ENCODE results near the gene LYAR.
A peak's percentile ranks its signal among the peaks of the same experiment; 100 is the strongest.
"Not testable (repeated sequence)": the region's sequence is repeated elsewhere in the genome, so short reads cannot be mapped to it uniquely, and the experiment has no call there.

Gene LYAR

GRCh38 chr4:4259484-4260100 is 30.4 kb downstream of the LYAR start:
- DNase-seq, result peak; percentile 60

- not testable (repeated sequence) for DNase-seq
These were observed 32.2 kb downstream of the LYAR start for GRCh38 chr4:4257705-4258104.

- DNase-seq, result peak; percentile 63
These were observed 33.2 kb downstream of the LYAR start for GRCh38 chr4:4256799-4257198.

DNA sequence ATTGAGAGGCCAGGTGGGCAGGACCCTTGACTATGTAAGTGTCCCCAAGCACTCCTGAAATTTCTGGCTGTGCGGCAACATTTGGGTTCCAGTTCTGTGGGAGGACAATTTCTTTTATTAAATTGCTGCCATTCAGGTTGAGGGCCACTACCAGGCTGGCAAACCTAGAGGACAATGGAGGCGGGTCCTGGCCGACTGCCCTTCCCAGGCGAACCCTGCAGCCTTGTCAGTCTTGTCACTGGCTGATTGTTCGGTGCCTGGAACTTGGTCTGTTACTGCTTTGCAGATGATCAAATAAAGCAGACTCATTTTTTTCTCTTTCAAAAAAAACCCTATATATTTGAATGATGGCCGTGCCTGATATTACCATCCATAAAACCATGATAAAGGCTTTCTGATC is 35.3 kb downstream of the LYAR start:
- DNase-seq, result no peak

- no peak for DNase-seq
These were observed 35.8 kb downstream of the LYAR start for GRCh38 chr4:4254199-4254598.

GRCh38 chr4:4249866-4250265 is 40.1 kb downstream of the LYAR start:
- no peak for DNase-seq

DNA sequence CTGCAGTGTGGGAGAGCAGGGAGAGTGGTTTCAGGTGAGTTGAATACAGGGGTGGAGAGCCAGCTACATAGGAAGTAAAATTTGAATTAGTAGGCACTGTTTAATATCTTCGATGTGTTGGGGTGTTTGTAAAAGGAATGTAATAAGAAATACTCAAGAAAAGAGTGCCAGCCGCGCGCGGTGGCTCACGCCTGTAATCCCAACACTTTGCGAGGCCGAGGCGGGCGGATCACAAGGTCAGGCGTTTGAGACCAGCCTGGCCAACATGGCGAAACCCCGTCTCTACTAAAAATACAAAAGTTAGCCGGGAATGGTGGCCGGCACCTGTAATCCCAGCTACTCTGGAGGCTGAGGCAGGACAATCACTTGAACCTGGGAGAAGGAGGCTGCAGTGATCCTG is 40.6 kb downstream of the LYAR start:
- not testable (repeated sequence) for DNase-seq

DNA sequence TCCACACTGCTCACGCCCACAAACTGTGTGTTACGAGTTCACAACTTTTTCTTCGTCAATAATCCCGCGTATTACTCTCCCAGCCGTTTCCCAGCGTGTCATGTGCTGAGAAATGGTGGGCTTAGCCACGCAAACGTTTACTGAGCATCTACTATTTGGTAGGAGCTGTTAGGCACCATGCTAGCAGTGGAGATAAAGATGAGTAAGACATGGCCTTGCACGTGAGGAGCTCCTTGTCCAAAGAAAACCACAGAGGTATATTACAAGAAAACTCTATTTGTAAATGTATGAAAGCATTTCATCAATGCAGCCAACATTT is 41.1 kb downstream of the LYAR start:
- DNase-seq, result peak; percentile 15

DNA sequence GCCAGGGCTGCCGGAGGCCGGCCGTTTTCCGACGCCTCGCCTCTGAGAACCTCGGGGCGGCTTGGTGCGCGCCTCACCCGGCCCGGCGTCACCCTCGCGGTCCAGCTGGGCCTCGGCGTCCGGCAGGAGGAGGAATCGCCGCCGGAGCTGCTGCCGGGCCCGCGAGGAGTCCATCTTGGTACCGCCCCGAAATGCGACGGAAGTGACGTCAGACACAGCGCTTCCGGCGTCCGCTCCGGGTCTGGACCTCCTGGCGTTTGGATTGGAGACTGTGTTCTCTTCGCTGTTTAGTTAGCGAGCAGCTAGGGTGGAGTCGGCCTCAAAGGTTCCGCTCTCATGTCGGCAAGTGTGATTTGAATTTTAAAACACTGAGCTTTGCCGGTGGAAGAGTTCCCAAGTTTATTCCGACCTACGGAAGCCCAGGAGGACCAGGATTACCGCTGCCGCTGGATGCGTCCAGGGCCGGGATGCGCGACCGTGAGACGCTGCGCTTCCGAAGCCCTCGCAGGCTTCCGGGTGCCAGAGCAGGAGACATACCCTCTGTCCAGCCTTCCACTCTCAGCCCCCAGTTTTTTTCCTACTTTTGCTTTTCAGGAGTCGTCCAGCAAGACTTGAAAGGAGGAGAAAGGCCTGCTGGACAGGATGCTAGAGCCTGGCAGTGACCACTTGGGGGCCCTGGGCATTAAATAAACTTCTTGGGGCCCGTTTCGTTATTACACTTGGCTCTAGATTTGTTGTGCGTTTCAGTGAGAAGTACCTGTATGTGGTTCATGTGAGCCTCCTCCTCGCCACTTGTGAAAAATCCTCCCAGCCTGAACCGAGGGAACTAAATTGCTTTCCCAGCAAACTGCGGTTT is 41.7 kb downstream of the LYAR start, which contains the start of gene TMEM128:
TSS of gene TMEM128 (minus strand) at position 195 of the 856 bp plus-strand sequence. CDS start at position 174, 21 bp downstream.
- peak; percentile 87 for DNase-seq

DNA sequence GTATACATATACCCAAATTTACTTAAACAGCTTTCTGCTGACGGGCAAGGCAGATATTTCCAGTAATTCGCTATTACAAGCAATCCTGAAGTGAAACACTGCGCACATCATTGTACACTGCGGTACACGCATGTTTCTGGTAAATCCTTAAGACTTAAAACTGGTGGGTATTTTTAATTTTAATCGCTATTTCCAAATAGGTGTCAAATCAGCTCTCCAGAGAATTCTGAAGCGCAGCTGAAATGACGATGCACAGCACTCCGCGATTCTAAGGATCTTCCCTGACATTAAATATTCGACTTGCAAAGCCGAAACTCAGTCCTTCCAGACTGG is 42.3 kb downstream of the LYAR start:
- peak; percentile 28 for DNase-seq

DNA sequence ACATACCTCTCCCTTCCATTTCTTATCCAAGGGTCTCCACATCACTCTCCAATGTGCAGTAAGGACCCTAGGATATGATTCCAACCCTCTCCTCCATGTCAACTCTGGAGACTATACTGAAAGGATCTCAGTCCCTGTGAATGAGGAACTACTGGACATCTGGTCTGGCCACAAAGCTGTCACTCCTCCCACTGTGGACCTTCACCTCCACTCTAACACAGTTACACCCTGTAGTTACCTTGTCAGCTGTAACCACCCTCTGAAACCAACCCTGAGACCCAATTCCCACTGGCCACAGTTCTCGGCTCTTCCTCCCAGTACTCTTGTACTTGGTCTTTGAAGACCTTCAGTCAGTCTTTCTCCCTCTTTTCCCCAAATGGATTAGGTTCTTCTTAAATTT is 44.8 kb downstream of the LYAR start:
- DNase-seq, result no peak

DNA sequence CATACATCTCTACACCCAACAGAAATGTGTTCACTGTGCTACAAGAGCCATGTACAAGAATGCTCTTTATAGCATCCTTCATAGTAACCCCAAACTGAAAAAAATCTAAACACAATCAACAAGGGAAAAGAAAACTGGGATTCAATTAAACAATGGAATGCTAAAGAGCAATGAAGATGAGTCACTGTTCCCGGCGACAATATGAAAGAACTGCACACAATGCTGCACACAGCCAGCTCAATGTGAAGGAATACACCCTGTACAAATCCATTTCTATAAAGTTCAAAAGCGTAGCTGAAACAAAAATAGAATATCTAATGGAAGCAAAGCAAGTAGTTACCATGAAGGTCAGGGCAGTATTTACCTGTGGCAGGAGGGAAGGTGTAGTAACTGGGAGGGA is 50.4 kb downstream of the LYAR start:
- not testable (repeated sequence) for DNase-seq

DNA sequence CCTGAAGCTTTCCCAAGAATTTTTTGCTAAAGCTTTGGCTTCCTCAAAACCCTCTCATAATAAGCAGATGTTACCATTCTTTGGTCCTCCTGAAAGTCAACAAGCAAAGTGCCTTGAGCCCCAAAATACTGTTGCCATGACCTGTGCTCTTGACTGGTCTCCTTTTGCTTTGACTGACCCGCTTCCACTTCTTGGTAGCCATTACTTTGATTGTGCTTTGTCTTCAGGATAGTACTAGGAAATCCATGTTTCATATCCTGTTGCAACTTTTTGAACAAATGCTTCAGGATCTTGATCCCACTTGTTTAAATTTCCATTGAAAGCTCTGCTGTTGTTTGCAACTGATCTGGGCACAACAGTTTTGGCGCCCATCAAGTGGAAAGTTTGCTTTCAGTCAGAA is 56.3 kb downstream of the LYAR start:
- no peak for DNase-seq

- DNase-seq, result no peak
These were observed 61.6 kb downstream of the LYAR start for GRCh38 chr4:4228356-4228668.

DNA sequence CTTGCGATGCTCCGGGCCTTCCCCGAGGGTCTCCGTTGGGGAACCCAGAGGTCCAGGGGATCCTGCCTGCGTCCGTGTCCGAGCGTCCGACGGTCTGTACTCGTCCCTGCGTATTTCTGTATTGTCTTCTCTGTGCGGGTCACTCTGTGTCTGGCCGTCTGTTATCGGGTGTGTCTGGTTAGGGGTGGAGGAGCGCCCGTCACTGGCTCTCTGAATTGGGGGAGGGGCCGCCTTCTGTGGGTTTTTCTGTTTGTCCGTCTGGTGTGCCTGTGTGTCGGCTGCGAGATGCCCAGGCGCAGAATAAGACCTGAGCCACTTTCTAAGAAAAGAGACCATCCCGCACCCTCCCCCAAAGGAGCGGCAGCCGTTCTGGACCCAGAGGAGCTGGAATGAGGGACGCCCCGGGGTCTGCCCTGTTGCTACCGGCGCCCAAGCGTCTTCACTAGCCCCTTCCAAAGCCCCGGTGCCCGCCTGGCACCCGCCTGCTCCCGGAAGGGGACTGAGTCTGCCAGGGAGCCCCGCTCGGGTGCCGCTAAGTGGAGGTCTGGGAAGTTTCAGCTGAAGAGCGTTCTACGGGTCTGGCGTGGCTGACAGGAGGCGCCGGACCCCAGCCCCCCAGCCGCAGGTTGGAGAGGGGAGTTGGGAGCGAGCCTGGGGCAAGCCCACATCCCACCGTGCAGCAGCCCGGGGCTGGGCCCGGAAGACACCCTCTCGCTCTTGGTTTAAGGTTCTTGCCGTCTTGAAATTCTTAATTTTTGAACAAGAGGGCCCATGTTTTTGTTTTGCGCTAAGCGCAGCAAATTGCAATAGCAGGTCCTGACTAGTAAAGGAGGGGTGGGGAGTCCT is 62.2 kb downstream of the LYAR start:
- DNase-seq, result no peak

DNA sequence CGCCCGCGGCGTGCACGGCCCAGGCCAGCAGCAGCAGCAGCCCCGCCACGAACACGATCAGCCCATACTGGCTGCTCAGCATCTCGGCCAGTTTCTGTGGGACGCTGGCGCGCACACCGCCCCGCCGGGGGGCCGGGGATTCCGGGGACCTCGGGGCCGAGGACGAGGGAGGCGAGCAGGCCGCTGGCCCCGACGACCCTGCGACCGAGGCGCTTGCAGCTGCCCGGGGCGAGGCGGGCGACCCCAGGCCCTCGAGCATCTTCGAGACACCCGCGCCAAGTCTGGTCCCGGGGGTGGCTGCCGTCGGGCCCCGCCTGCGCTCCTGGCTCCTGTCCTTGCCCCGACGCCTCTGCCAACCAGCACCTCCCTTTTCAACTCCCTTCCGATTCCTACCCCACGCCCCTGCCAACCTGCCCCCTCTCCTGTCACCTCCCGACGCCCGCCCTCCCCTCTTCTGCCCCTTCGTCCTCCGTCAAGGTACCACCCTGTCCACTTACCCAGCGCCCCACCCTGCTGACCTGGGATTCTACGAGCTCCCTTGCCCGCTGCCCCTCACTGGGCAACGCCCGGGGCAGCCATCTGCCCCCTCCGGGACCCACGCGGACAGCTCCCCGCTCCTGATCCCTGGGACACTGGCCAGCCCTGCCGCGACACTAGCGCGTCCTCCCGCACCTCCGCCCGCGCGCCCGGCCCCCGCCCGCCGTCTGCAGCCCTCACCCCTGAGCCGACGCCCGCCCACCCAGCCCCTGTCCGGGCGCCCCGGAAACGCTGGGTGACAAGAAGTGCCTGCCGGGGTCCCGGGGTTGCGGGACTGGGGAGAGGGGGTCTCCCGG is 63.1 kb downstream of the LYAR start, which contains the start of gene OTOP1:
TSS of gene OTOP1 (minus strand) at position 324 of the 833 bp plus-strand sequence. CDS start at position 259, 65 bp downstream.
- no peak for DNase-seq

DNA sequence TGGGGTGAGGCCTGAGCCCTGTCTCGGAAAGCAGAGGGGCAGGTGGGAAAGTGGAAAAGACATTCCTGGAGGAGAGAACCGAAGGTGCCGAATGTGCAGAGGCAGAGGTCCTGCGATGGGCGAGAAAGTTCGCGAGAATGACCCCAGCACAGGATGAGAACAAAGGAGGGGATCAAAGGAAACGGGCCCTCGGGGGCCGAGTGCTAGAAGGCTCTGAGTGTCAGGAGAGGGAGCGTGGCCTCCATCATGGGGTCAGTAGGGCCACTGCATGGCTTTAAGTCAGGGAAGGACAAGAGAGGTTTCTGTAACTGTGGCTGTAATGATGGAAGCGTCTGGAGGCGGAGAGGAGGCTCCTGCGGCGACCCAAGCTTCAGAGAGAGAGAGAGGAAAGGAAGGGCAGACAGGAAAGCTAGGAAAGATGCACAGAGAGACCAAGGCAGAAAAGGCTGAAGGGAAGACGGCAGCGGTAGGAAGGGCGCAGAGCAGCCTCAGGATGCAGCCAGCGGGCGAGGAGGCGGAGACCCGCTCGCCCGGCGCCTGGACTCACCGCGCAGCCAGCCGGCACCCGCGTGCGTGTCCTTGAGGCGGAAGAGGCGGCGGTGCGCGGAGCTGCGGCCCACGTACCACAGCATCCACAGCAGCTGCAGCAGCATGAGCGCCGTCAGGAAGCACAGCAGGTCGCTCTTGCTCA is 63.9 kb downstream of the LYAR start:
- peak; percentile 3 for DNase-seq

Data from NCI-H69 (cell line).